Testis (tissue), 3 donors: ENCODE data around the gene NFATC1. TPM values are rescaled to one million over a fixed set of nuclear protein-coding genes. Genes with fewer than 3 reads are reported as not detected.

Experiments
- DNase-seq: peaks from one replicate; pipeline ENCODE4 v3.0.0-alpha.2; 2019
- H3K27ac ChIP-seq, 2 donors: fragments of 200-600 bp; sonication (generic); one replicate each; pipeline ENCODE4 v1.5.1; 2019
- H3K27me3 ChIP-seq: fragments of 200-600 bp; sonication (generic); one replicate; pipeline ENCODE4 v1.5.1; 2019
- H3K36me3 ChIP-seq: fragments of 200-600 bp; sonication (generic); one replicate; pipeline ENCODE4 v1.5.1; 2017; ENCODE audit warnings: low read depth; ENCODE audit errors: missing control alignments
- H3K4me1 ChIP-seq: fragments of 200-600 bp; sonication (generic); one replicate; pipeline ENCODE4 v1.5.1; 2019
- H3K4me3 ChIP-seq, 2 donors: fragments of 200-600 bp; sonication (generic); one replicate each; pipeline ENCODE4 v1.5.1; 2017 to 2019
- H3K9me3 ChIP-seq: fragments of 200-600 bp; sonication (generic); one replicate; pipeline ENCODE4 v1.5.1; 2017
- CTCF ChIP-seq, 3 experiments: fragments of 450-650 bp in 2 of 3; fragments of 200-600 bp in 1 of 3; sonication (generic) in 1 of 3; IDR thresholded peaks; one replicate each; pipeline ENCODE4 v1.5.1; 2016 to 2019; ENCODE audit warnings: antibody characterized with exemption in 3 of 3, mild to moderate bottlenecking in 2 of 3, moderate library complexity in 1 of 3
- POLR2A ChIP-seq: fragments of 450-650 bp; IDR thresholded peaks from one replicate; pipeline ENCODE4 v1.6.1; 2017; ENCODE audit warnings: antibody characterized with exemption, mild to moderate bottlenecking, moderate library complexity
- WGBS, 2 donors: methylation state at CpG; one replicate each; pipeline ENCODE4 v1.1.5; 2018; 5-methylcytosine and 5-hydroxymethylcytosine counted together
- intact Hi-C: fragments of 100-400 bp; cut with DNase I; formaldehyde crosslinking; loops from one replicate; pipeline ENCODE4 v1.15.1; 2023; ENCODE audit warnings: low total_unique reads
- polyA plus RNA-seq: library from polyadenylated mRNA; stranded (reverse); fragments of 350-450 nt; fragmentation: Illumina TruSeq; extraction: RNeasy Lipid Tissue Mini Kit (QIAGEN cat#74804); gene quantifications from one replicate; pipeline ENCODE4 v1.2.3, GENCODE V29; 2014; ENCODE audit warnings: low read depth, low replicate concordance; ENCODE audit not compliant: insufficient read depth
- total RNA-seq, 2 donors: library from RNA; depleted of rRNA; stranded (reverse); fragments of >200 nt; gene quantifications; one replicate each; pipeline ENCODE4 v1.2.3, GENCODE V29; 2016

NFATC1 gene
- total and polyA plus RNA-seq, 3 donors from 2014 or later: 22.2 to 28.1 (median 27.5) TPM

GRCh38 chr18:79400591-79401381, 5.1 kb downstream of the NFATC1 start:
- no peaks in the 10 kb centered on the region for H3K27me3 ChIP-seq
- H3K27ac ChIP-seq: peak overlapping the region; percentile 71 to 87
- DNase-seq: no peak
- H3K36me3 ChIP-seq: no peaks in the 10 kb centered on the region
- H3K9me3 ChIP-seq: no peaks in the 10 kb centered on the region
- intact Hi-C loops: no loop called here
- no peak for TF ChIP-seq CTCF (IDR thresholded peaks at IDR 0.05)
- no peak for TF ChIP-seq POLR2A
- H3K4me3 ChIP-seq: peak overlapping the region; percentile 73 to 81
- peaks cover 20% of the 10 kb centered on the region for H3K4me1 ChIP-seq
- 45 to 47% methylated on average over 19 to 28 of the region's 58 CpGs for WGBS, 2 donors

- H3K27me3 ChIP-seq: no peaks in the 10 kb centered on the region
- TF ChIP-seq CTCF (IDR thresholded peaks at IDR 0.05) (no peak), POLR2A (no peak)
- peak overlapping the region in 1 of 2 donors; percentile 69 for H3K27ac ChIP-seq
- no peak for DNase-seq
- H3K4me3 ChIP-seq: no peak overlapping the region
- H3K9me3 ChIP-seq: no peaks in the 10 kb centered on the region
- no peaks in the 10 kb centered on the region for H3K36me3 ChIP-seq
- WGBS, 2 donors: 86 to 91% methylated on average over 7 to 31 of the region's 32 CpGs
- peaks cover 18% of the 10 kb centered on the region for H3K4me1 ChIP-seq
- intact Hi-C loops: no loop called here
Observed at GRCh38 chr18:79401494-79402208, 5.9 kb downstream of the NFATC1 start.

- Histone ChIP-seq H3K36me3 (no peaks in the 10 kb centered on the region), H3K27me3 (no peaks in the 10 kb centered on the region), H3K4me1 (peaks cover 14% of the 10 kb centered on the region), H3K4me3 (no peak overlapping the region), H3K27ac (no peak overlapping the region), H3K9me3 (no peaks in the 10 kb centered on the region)
- DNase-seq: no peak
- 91 to 95% methylated on average over 14 to 16 of the region's 16 CpGs for WGBS, 2 donors
- TF ChIP-seq CTCF (IDR thresholded peaks at IDR 0.05): no peak
- intact Hi-C loops: no loop called here
Observed at GRCh38 chr18:79402209-79402576, 6.5 kb downstream of the NFATC1 start.

- DNase-seq: peak; percentile 59
- Histone ChIP-seq H3K27me3 (no peaks in the 10 kb centered on the region), H3K4me3 (no peak overlapping the region), H3K27ac (peak overlapping the region; percentile 45), H3K9me3 (no peaks in the 10 kb centered on the region), H3K4me1 (peaks cover 14% of the 10 kb centered on the region), H3K36me3 (no peaks in the 10 kb centered on the region)
- 58 to 64% methylated on average over 20 to 27 of the region's 27 CpGs for WGBS, 2 donors
- no peak for TF ChIP-seq POLR2A
- TF ChIP-seq CTCF (IDR thresholded peaks at IDR 0.05): no peak
- intact Hi-C loops: no loop called here
Observed at GRCh38 chr18:79402977-79403722, 7.4 kb downstream of the NFATC1 start.
